Endothelial cell of umbilical vein (primary cell): Measurements from ENCODE around the gene RPS6KA4. TPM values are rescaled to one million over a fixed set of nuclear protein-coding genes. Genes with fewer than 3 reads are reported as not detected.
"Not testable (repeated sequence)": the region's sequence is repeated elsewhere in the genome, so short reads cannot be mapped to it uniquely, and the experiment has no call there.

Source experiments
- BruUV-seq: library from RNA; stranded (reverse); fragments of 400-500 nt; replicated peaks from 2 replicates; lab custom pipeline; 2021; lab: Mats Ljungman, UMichigan
- CTCF ChIA-PET: fragments of 300-600, 350-600 bp; sonication (Branson Sonifier 250); formaldehyde crosslinking; loops from one replicate; lab custom pipeline; 2021; ENCODE audit warnings: antibody characterized with exemption, inconsistent platforms; lab: Charles Lee
- POLR2A ChIA-PET: fragments of 300-600, 350-600 bp; sonication (Branson Sonifier 250); formaldehyde crosslinking; loops from one replicate; lab custom pipeline; 2021; ENCODE audit warnings: antibody characterized with exemption, inconsistent platforms; lab: Charles Lee
- DNase-seq: peaks from one replicate; pipeline ENCODE4 v3.0.0-alpha.2; 2011; ENCODE audit warnings: low read depth, low spot score
- FAIRE-seq: peaks from 2 replicates; lab custom pipeline; 2011; peaks lifted over from hg19 to GRCh38; lab: Jason Lieb, UNC
- H2AFZ ChIP-seq: 2 replicates; pipeline ENCODE4 v1.6.0; 2012; ENCODE audit warnings: low read depth, low read length, control low read depth, inconsistent platforms
- H3K27ac ChIP-seq: 2 replicates; pipeline ENCODE4 v1.5.1; 2011; ENCODE audit warnings: low read depth, mild to moderate bottlenecking, control low read depth, low read length, moderate library complexity; ENCODE audit not compliant: insufficient read depth
- H3K27me3 ChIP-seq, 2 experiments: 2 replicates each; pipeline versions ENCODE4 v1.6.0 to v1.6.1; 2011; ENCODE audit warnings: low read length in 2 of 2, mixed read lengths in 1 of 2; ENCODE audit not compliant: control insufficient read depth in 2 of 2, insufficient read depth in 2 of 2
- H3K36me3 ChIP-seq, 2 experiments: 2 replicates in 1 of 2; 3 replicates in 1 of 2; pipeline ENCODE4 v1.5.1; 2011; ENCODE audit warnings: low read length in 2 of 2, mild to moderate bottlenecking in 1 of 2, moderate library complexity in 1 of 2; ENCODE audit not compliant: control insufficient read depth in 2 of 2, insufficient read depth in 2 of 2; ENCODE audit errors: extremely low read depth in 1 of 2
- H3K4me1 ChIP-seq: 3 replicates; pipeline ENCODE4 v1.5.1; 2011; ENCODE audit warnings: mild to moderate bottlenecking, low read length; ENCODE audit not compliant: control insufficient read depth, insufficient read depth; ENCODE audit errors: extremely low read depth
- H3K4me2 ChIP-seq: 2 replicates; pipeline ENCODE4 v1.6.1; 2011; ENCODE audit warnings: low read length, control low read depth, mixed read lengths; ENCODE audit not compliant: insufficient read depth
- H3K4me3 ChIP-seq, 3 experiments: fragments of 200-600 bp in 1 of 3; sonication (generic), shearing (Covaris generic) in 1 of 3; replicated peaks in 1 of 3; 2 replicates each; pipeline ENCODE4 v1.5.1; 2011 to 2016; ENCODE audit warnings: control low read depth in 3 of 3, low read length in 3 of 3, mild to moderate bottlenecking in 2 of 3, inconsistent platforms in 1 of 3, low read depth in 1 of 3, moderate library complexity in 1 of 3; ENCODE audit not compliant: insufficient read depth in 1 of 3
- H3K79me2 ChIP-seq: 2 replicates; pipeline ENCODE4 v1.6.0; 2012; ENCODE audit warnings: low read length, inconsistent platforms; ENCODE audit not compliant: control insufficient read depth, insufficient read depth
- H3K9ac ChIP-seq: replicated peaks from 2 replicates; pipeline ENCODE3; 2011; ENCODE audit warnings: low read length, control low read depth; ENCODE audit not compliant: insufficient read depth; ENCODE audit errors: extremely low read depth
- H3K9me1 ChIP-seq: replicated peaks from 3 replicates; pipeline ENCODE4 v1.6.0; 2011; ENCODE audit warnings: mild to moderate bottlenecking, low read length; ENCODE audit not compliant: control insufficient read depth, insufficient read depth; ENCODE audit errors: extremely low read depth
- H3K9me3 ChIP-seq: replicated peaks from 2 replicates; pipeline ENCODE4 v1.5.1; 2012; ENCODE audit warnings: low read length, inconsistent platforms; ENCODE audit not compliant: control insufficient read depth, insufficient read depth
- H4K20me1 ChIP-seq: replicated peaks from 2 replicates; pipeline ENCODE3; 2011; ENCODE audit warnings: mild to moderate bottlenecking, low read length; ENCODE audit not compliant: control insufficient read depth, insufficient read depth; ENCODE audit errors: extremely low read depth
- EZH2 ChIP-seq: IDR thresholded peaks from 2 replicates; pipeline ENCODE4 v1.6.1; 2012; ENCODE audit warnings: borderline replicate concordance, low read depth, mild to moderate bottlenecking, moderate library complexity, low read length, inconsistent platforms; ENCODE audit not compliant: severe bottlenecking
- JUN ChIP-seq: IDR thresholded peaks from 2 replicates; pipeline ENCODE4 v1.6.1; 2011; ENCODE audit warnings: borderline replicate concordance, low read depth; ENCODE audit not compliant: insufficient read length, insufficient read depth
- dilution Hi-C: fragments of 300-500 bp; cut with MboI; formaldehyde crosslinking; loops from one replicate; pipeline ENCODE4 v1.15.0; 2019; ENCODE audit warnings: low sequenced_read_pairs; ENCODE audit not compliant: extremely low pct_ligation_motif_present
- intact Hi-C: fragments of 100-400 bp; cut with micrococcal nuclease; formaldehyde crosslinking; loops from one replicate; pipeline ENCODE4 v1.10.0; 2022
- polyA plus RNA-seq, 4 experiments: library from polyadenylated mRNA; depleted of rRNA in 3 of 4; stranded (reverse) in 3 of 4; unstranded in 1 of 4; fragments of >200 nt; gene quantifications; 2 replicates each; pipeline versions ENCODE4 v1.2.1 to v1.2.3, GENCODE V29; 2011 to 2012; ENCODE audit warnings: missing spikeins in 1 of 4
- total RNA-seq: library from RNA; stranded (reverse); gene quantifications from 2 replicates; pipeline ENCODE4 v1.2.3, GENCODE V29; 2021
- TF ChIP-seq, protein P1 (sequence below): IDR thresholded peaks from 2 replicates; pipeline ENCODE4 v1.6.1; 2011; ENCODE audit not compliant: insufficient read depth, insufficient read length

Gene RPS6KA4
- total and polyA plus RNA-seq, 2 donors (not counting 3 experiments of a cell fraction or from before 2014, with no cell fraction given), result 26.5 to 44.1 TPM

GRCh38 chr11:64415996-64416728, 57.2 kb downstream of the RPS6KA4 start:
- POLR2A ChIA-PET, result no interaction called here
- no peak overlapping the region for H2AFZ ChIP-seq
- dilution Hi-C loops (no loop called here), intact Hi-C loops (no loop called here)
- DNase-seq, result no peak
- H3K9me1 ChIP-seq, result no peaks in the 10 kb centered on the region
- TF ChIP-seq EZH2 (no peak), JUN (no peak)
- TF ChIP-seq, protein P1, sequence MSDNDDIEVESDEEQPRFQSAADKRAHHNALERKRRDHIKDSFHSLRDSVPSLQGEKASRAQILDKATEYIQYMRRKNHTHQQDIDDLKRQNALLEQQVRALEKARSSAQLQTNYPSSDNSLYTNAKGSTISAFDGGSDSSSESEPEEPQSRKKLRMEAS, result peak; percentile 5
- CTCF ChIA-PET, result no interaction called here
- H3K9me3 ChIP-seq, result no peaks in the 10 kb centered on the region
- no peaks in the 10 kb centered on the region for H3K4me1 ChIP-seq
- H3K36me3 ChIP-seq, result no peaks in the 10 kb centered on the region
- H3K4me3 ChIP-seq, result no peak overlapping the region
- no peaks in the 10 kb centered on the region for H3K27me3 ChIP-seq
- no peak overlapping the region for H3K4me2 ChIP-seq
- no TSS peak for BruUV-seq
- FAIRE-seq, result no peak
- H4K20me1 ChIP-seq, result no peaks in the 10 kb centered on the region
- H3K9ac ChIP-seq, result no peak overlapping the region
- H3K27ac ChIP-seq, result no peak overlapping the region
- no peaks in the 10 kb centered on the region for H3K79me2 ChIP-seq

DNA sequence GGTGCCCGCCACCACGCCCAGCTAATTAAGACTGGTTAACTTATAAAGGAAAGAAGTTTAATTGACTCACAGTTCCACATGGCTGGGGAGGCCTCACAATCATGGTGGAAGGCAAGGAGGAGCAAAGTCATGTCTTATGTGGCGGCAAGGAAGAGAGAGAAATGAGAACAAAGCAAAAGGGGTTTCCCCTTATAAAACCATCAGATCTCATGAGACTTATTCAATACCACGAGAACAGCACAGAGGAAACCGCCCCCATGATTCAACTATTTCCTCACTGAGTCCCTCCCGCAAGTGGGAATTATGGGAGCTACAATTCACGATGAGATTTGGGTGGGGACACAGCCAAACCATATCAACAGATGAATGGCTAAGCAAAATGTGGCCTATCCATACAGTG, 59.3 kb downstream of the RPS6KA4 start:
- H3K79me2 ChIP-seq, dilution Hi-C loops: not testable (repeated sequence)
- CTCF ChIA-PET, result interaction anchor here (0.9 to 1.9 kb wide), 2 partner anchors 30 to 232 kb away, joined by 3 to 6 read pairs; no protein-coding TSS in a partner anchor

More for the DNA sequence above, 59.3 kb downstream of the RPS6KA4 start:
- FAIRE-seq, H3K27ac ChIP-seq, H3K4me1 ChIP-seq, POLR2A ChIA-PET, BruUV-seq, DNase-seq, H3K36me3 ChIP-seq, H3K9me1 ChIP-seq, H3K4me3 ChIP-seq, H3K9ac ChIP-seq, H3K9me3 ChIP-seq, H3K4me2 ChIP-seq, H2AFZ ChIP-seq, intact Hi-C loops, H4K20me1 ChIP-seq: not testable (repeated sequence)
- peaks cover 0 to 10% of the 10 kb centered on the region in 2 experiments for H3K27me3 ChIP-seq
